Loucy (cell line): Measurements from ENCODE around the gene RMRP.

Experiments used
- H2AFZ ChIP-seq: fragments of 200-600 bp; sonication (generic); 2 replicates; pipeline ENCODE4 v1.6.0; 2016; ENCODE audit warnings: antibody characterized with exemption, mild to moderate bottlenecking, low read length, moderate library complexity
- H3F3A ChIP-seq: fragments of 200-600 bp; 2 replicates; pipeline ENCODE4 v1.6.0; 2016; ENCODE audit warnings: antibody characterized with exemption, low read depth, mild to moderate bottlenecking
- H3K27me3 ChIP-seq: fragments of 200-600 bp; sonication (generic); 2 replicates; pipeline ENCODE4 v1.6.1; 2014; ENCODE audit warnings: low read length, mild to moderate bottlenecking; ENCODE audit not compliant: insufficient read depth, poor library complexity, severe bottlenecking
- H3K36me3 ChIP-seq: fragments of 200-600 bp; sonication (generic); 2 replicates; pipeline ENCODE4 v1.6.1; 2016; ENCODE audit warnings: low read length; ENCODE audit not compliant: insufficient read depth
- H3K4me1 ChIP-seq: fragments of 200-600 bp; sonication (generic); 2 replicates; pipeline ENCODE4 v1.5.1; 2014; ENCODE audit warnings: low read length, mild to moderate bottlenecking; ENCODE audit not compliant: insufficient read depth, poor library complexity, severe bottlenecking
- H3K4me2 ChIP-seq: fragments of 200-600 bp; sonication (generic); 2 replicates; pipeline ENCODE4 v1.6.0; 2014; ENCODE audit warnings: antibody characterized with exemption, low read length, low read depth, mild to moderate bottlenecking; ENCODE audit not compliant: poor library complexity, severe bottlenecking
- H3K4me3 ChIP-seq: fragments of 200-600 bp; sonication (generic); 2 replicates; pipeline ENCODE4 v1.5.1; 2014; ENCODE audit warnings: low read length, mild to moderate bottlenecking, mixed read lengths; ENCODE audit not compliant: poor library complexity, severe bottlenecking
- H3K79me2 ChIP-seq: fragments of 200-600 bp; sonication (generic); 2 replicates; pipeline ENCODE4 v1.6.1; 2014; ENCODE audit warnings: low read length; ENCODE audit not compliant: insufficient read depth
- H3K9ac ChIP-seq: fragments of 200-600 bp; sonication (generic); 2 replicates; pipeline ENCODE4 v1.6.0; 2014; ENCODE audit warnings: mild to moderate bottlenecking, low read depth, low read length, moderate library complexity; ENCODE audit not compliant: poor library complexity, severe bottlenecking
- H3K9me2 ChIP-seq: fragments of 200-600 bp; sonication (generic); replicated peaks from 2 replicates; pipeline ENCODE4 v1.6.1; 2016; ENCODE audit warnings: low read depth, low read length, mixed read lengths
- H3K9me3 ChIP-seq: fragments of 200-600 bp; sonication (generic); 2 replicates; pipeline ENCODE4 v1.6.1; 2014; ENCODE audit warnings: mild to moderate bottlenecking, antibody characterized with exemption, low read length, low read depth; ENCODE audit not compliant: insufficient read depth
- H4K20me1 ChIP-seq: fragments of 200-600 bp; sonication (generic); 2 replicates; pipeline ENCODE4 v1.6.0; 2014; ENCODE audit warnings: antibody characterized with exemption, low read length, mild to moderate bottlenecking; ENCODE audit not compliant: insufficient read depth, poor library complexity, severe bottlenecking
- EZH2phosphoT487 ChIP-seq: fragments of 200-600 bp; IDR thresholded peaks from 2 replicates; pipeline ENCODE4 v1.6.1; 2018; ENCODE audit warnings: antibody characterized with exemption, mild to moderate bottlenecking, moderate library complexity, borderline replicate concordance
- TF ChIP-seq, protein P1 (sequence below): fragments of 200-600 bp; sonication (generic); conservative IDR thresholded peaks from 2 replicates; pipeline ENCODE4 v1.5.1; 2014; ENCODE audit warnings: mild to moderate bottlenecking, antibody characterized with exemption, low read length

The RMRP gene

DNA sequence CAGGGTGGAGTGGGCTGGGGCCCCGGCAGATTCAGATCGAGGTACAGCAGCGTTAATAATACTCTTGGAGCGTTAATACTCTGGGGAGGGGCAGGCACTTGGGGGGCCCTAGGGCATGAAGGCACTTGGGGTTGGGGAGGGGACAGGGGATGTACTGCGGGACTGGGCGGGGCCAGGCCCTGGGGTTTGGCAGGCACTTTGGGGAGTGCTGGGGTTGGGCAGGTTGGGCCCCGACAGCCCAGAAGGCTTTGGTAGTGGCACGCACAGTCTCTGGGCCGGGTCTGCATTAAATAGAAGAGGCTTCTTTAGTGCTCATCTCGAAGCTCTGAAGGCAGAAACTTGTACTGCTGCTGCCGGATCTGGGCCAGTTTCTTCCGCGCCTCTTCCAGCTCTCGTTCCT, 39.7 kb upstream of the RMRP start:
- H3K9ac ChIP-seq = no peak overlapping the region
- H3K9me3 ChIP-seq = no peaks in the 10 kb centered on the region
- no peaks in the 10 kb centered on the region for H4K20me1 ChIP-seq
- H3K9me2 ChIP-seq = no peaks in the 10 kb centered on the region
- H3K4me3 ChIP-seq = no peak overlapping the region
- TF ChIP-seq, protein P1, sequence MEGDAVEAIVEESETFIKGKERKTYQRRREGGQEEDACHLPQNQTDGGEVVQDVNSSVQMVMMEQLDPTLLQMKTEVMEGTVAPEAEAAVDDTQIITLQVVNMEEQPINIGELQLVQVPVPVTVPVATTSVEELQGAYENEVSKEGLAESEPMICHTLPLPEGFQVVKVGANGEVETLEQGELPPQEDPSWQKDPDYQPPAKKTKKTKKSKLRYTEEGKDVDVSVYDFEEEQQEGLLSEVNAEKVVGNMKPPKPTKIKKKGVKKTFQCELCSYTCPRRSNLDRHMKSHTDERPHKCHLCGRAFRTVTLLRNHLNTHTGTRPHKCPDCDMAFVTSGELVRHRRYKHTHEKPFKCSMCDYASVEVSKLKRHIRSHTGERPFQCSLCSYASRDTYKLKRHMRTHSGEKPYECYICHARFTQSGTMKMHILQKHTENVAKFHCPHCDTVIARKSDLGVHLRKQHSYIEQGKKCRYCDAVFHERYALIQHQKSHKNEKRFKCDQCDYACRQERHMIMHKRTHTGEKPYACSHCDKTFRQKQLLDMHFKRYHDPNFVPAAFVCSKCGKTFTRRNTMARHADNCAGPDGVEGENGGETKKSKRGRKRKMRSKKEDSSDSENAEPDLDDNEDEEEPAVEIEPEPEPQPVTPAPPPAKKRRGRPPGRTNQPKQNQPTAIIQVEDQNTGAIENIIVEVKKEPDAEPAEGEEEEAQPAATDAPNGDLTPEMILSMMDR = no peak
- no peak for TF ChIP-seq EZH2phosphoT487
- H3K27me3 ChIP-seq = no peaks in the 10 kb centered on the region
- no peaks in the 10 kb centered on the region for H3K79me2 ChIP-seq
- no peak overlapping the region for H3K4me2 ChIP-seq
- no peak overlapping the region for H2AFZ ChIP-seq
- peaks cover 61% of the 10 kb centered on the region; the same call in 1 of the 2 replicates for H3K36me3 ChIP-seq
- H3F3A ChIP-seq = no peaks in the 10 kb centered on the region
- no peaks in the 10 kb centered on the region for H3K4me1 ChIP-seq

DNA sequence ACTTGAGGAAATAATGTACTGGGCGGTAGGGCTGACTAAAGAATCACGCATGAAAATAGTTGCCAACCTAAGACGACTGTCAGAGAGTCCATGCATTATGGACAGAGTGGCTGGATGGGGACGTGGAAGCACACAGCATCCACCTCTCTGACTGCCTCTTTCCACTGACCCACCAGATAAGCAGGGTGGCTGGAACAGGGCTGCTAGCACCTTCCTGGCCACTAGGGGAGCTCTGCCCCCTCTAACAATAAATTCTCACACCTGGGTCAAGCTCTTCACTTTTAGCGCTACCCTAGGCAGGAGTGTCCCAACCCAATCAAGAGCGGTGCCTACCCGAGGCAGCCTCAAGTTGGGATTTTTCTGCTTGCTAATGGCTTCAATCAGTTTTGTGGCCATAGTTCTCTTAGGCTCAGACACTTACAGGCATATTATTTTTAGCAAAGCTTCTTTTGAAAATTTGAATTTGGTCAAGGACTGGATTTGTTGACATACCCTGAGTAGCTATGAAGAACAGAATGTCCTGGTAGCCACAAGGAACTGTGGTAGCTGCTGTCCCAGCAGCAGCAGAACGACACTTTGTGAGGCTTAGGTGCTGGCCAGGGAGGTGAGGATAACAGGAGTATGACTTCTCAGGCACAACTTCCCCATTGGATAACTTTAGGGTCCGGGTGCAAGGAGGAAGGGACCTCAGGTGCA, 38.8 kb upstream of the RMRP start:
- H2AFZ ChIP-seq = no peak overlapping the region
- no peak overlapping the region for H3K4me3 ChIP-seq
- no peaks in the 10 kb centered on the region for H4K20me1 ChIP-seq
- H3K4me2 ChIP-seq = no peak overlapping the region
- H3K9ac ChIP-seq = no peak overlapping the region
- H3K36me3 ChIP-seq = peaks cover 54% of the 10 kb centered on the region; the same call in 1 of the 2 replicates
- no peaks in the 10 kb centered on the region for H3K79me2 ChIP-seq
- H3K9me3 ChIP-seq = no peaks in the 10 kb centered on the region
- no peaks in the 10 kb centered on the region for H3K27me3 ChIP-seq
- no peaks in the 10 kb centered on the region for H3K9me2 ChIP-seq
- TF ChIP-seq, protein P1 = peak; percentile 95
- TF ChIP-seq EZH2phosphoT487 = no peak
- H3K4me1 ChIP-seq = no peaks in the 10 kb centered on the region
- H3F3A ChIP-seq = no peaks in the 10 kb centered on the region

DNA sequence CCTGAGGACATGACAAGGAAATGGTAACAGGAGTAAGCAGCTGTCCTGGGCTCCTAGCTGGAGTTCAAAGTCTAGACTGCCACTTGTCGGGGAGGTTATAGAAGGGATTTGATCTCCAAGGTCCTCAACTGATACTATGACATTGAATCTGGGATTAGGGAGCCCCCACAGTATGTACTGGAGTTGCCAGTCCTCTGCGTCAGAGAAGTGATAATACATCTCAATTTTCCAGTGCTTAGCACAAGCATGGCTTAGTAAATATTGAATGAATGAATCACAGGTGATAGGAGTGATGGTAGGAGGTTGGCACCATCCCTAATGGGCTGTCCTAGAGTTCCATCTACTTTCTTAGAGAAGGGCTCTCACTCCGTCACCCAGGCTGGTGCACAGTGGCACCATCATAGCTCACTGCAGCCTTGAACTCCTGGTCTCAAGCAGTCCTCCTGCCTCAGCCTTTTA, 38.2 kb upstream of the RMRP start:
- no peaks in the 10 kb centered on the region for H3K9me3 ChIP-seq
- H4K20me1 ChIP-seq = no peaks in the 10 kb centered on the region
- no peaks in the 10 kb centered on the region for H3F3A ChIP-seq
- no peak overlapping the region for H3K4me3 ChIP-seq
- no peaks in the 10 kb centered on the region for H3K27me3 ChIP-seq
- no peak overlapping the region for H3K9ac ChIP-seq
- no peaks in the 10 kb centered on the region for H3K4me1 ChIP-seq
- H3K4me2 ChIP-seq = no peak overlapping the region
- H3K9me2 ChIP-seq = no peaks in the 10 kb centered on the region
- TF ChIP-seq, protein P1 = no peak
- no peak for TF ChIP-seq EZH2phosphoT487
- H3K79me2 ChIP-seq = no peaks in the 10 kb centered on the region
- H3K36me3 ChIP-seq = peaks cover 48% of the 10 kb centered on the region; the same call in 1 of the 2 replicates
- no peak overlapping the region for H2AFZ ChIP-seq
